Adrenal gland (tissue), 12 donors: Measurements from ENCODE around the gene CIB2. TPM values are rescaled to one million over a fixed set of nuclear protein-coding genes. Genes with fewer than 3 reads are reported as not detected.

Experiments
- DNase-seq, 7 donors: peaks; one replicate each; pipeline ENCODE4 v3.0.0-alpha.2; 2019 to 2020
- H3K27ac ChIP-seq, 5 donors: fragments of 200-600 bp; sonication (generic) in 4 of 5; 1 replicate in 3 of 5; 2 replicates in 2 of 5; pipeline versions ENCODE4 v1.5.1 to v1.8.0; 2016 to 2020; ENCODE audit warnings: mild to moderate bottlenecking in 1 of 5
- H3K27me3 ChIP-seq: fragments of 200-600 bp; 2 replicates; pipeline ENCODE4 v1.8.0; 2021
- H3K36me3 ChIP-seq, 2 donors: fragments of 200-600 bp; replicated peaks in 1 of 2; 1 replicate in 1 of 2; 2 replicates in 1 of 2; pipeline versions ENCODE4 v1.5.1 to v1.8.0; 2018 to 2022
- H3K4me1 ChIP-seq, 2 donors: fragments of 200-600 bp; replicated peaks in 1 of 2; 1 replicate in 1 of 2; 2 replicates in 1 of 2; pipeline versions ENCODE4 v1.5.1 to v1.8.0; 2018 to 2021
- H3K4me3 ChIP-seq, 4 donors: fragments of 200-600 bp; sonication (generic) in 3 of 4; one replicate each; pipeline ENCODE4 v1.5.1; 2016 to 2018
- H3K9me3 ChIP-seq, 3 donors: fragments of 200-600 bp; sonication (generic) in 1 of 3; replicated peaks in 1 of 3; 1 replicate in 2 of 3; 2 replicates in 1 of 3; pipeline versions ENCODE4 v1.5.1 to v1.8.0; 2016 to 2021
- CTCF ChIP-seq, 6 experiments: fragments of 450-650 bp in 4 of 6; fragments of 200-600 bp in 2 of 6; sonication (generic) in 1 of 6; IDR thresholded peaks; 1 replicate in 5 of 6; 2 replicates in 1 of 6; pipeline versions ENCODE4 v1.5.1 to v1.8.0; 2016 to 2021; ENCODE audit warnings: antibody characterized with exemption in 6 of 6, mild to moderate bottlenecking in 2 of 6, moderate library complexity in 1 of 6
- POLR2A ChIP-seq, 2 donors: fragments of 450-650 bp; IDR thresholded peaks; one replicate each; pipeline ENCODE4 v1.6.1; 2017; ENCODE audit warnings: antibody characterized with exemption in 2 of 2, mild to moderate bottlenecking in 2 of 2, moderate library complexity in 1 of 2
- WGBS, 4 donors: extraction: QIAGEN DNeasy Blood & Tissue Kit in 2 of 4; methylation state at CpG; one replicate each; pipeline versions ENCODE4 v1.1.5 to v1.1.7; 2013 to 2017; 5-methylcytosine and 5-hydroxymethylcytosine counted together
- intact Hi-C, 2 donors: fragments of 100-400 bp; cut with DNase I; formaldehyde crosslinking; loops; one replicate each; pipeline versions ENCODE4 v1.14.1 to v1.15.0; 2022 to 2023
- polyA plus RNA-seq, 3 donors: library from polyadenylated mRNA; stranded (reverse); fragments of 200-250 nt in 2 of 3; fragments of 350-450 nt in 1 of 3; fragmentation: Illumina TruSeq in 1 of 3; extraction: RNeasy Lipid Tissue Mini Kit (QIAGEN cat#74804) in 1 of 3; gene quantifications; one replicate each; pipeline ENCODE4 v1.2.3, GENCODE V29; 2013 to 2014
- total RNA-seq, 9 donors: library from RNA; depleted of rRNA in 4 of 9; stranded (reverse); fragments of >200 nt in 4 of 9; fragments of 120-200 nt in 1 of 9; fragmentation: NEBNext Ultra II Directional in 1 of 9; extraction: Animal tissue kit (Norgen Biotek cat#: 25700) in 1 of 9; gene quantifications; one replicate each; pipeline versions ENCODE4 v1.1.0 to v1.2.4, GENCODE V29; 2013 to 2023
- donor health status: healthy with polysubstance abuse.
- donor health status: Bipolar disorder and iron deficiency.
- donor health status: DM: yes; HTN: yes; CAD: no.
- donor health status: DM: no; HTN: no; CAD: no.
- donor health status: DM: no; HTN: no; CAD: no.
- donor health status: DM: yes; HTN: yes; CAD: no.

The CIB2 gene
- total and polyA plus RNA-seq, 12 donors = 4.4 to 37.8 (median 19.7) TPM

DNA sequence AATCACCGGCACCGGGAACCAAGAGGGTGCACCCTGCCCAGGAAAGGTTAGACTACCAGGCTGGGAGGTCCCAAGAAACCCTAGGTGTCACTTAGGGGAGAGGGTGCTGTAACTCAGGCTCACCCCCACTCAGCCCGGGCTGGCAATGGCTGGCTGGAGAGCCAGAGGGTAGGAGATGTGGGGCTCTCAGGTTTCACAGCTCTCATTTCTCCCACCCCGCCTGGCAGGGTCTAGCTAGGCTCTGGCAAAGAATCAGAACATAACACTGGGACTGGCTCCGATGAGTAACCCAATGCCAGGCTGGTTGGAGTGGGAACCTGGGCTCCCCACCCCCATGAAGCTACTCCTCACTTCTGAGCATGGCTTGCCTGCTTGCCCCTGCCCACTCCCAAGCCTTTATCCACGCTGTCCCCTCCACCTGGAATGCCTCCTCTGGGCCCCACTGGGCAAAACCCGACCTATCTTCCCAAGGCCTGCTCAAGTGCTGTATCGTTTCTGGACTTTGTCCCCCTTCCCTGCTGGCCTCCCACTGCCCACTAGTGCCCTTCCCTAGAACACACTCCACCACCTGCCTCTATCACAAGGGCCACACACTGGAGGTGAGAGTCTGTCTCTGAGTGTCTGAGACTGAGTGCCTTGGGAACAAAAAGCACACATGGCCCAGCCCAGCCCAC is 2.0 kb downstream of the CIB2 start:
- H3K36me3 ChIP-seq = no peaks in the 10 kb centered on the region
- DNase-seq = peak in 5 of 7 donors; percentile 39 to 58 (median 49)
- WGBS, 4 donors = 68 to 82% (median 74%) methylated on average over 6 to 8 of the region's 8 CpGs
- intact Hi-C loops = loop anchor here in 1 of 2 donors (5.0 kb wide), 1 partner anchor 113 kb away; no protein-coding TSS in a partner anchor
- H3K27me3 ChIP-seq = no peaks in the 10 kb centered on the region
- H3K4me3 ChIP-seq = no peak overlapping the region
- no peaks in the 10 kb centered on the region for H3K9me3 ChIP-seq
- no peak for TF ChIP-seq CTCF (IDR thresholded peaks at IDR 0.05)
- TF ChIP-seq POLR2A (IDR thresholded peaks at IDR 0.05) = no peak
- peaks cover 7 to 9% of the 10 kb centered on the region in 2 donors for H3K4me1 ChIP-seq
- H3K27ac ChIP-seq = peak overlapping the region in 1 of 5 donors; percentile 52

- no peaks in the 10 kb centered on the region for H3K36me3 ChIP-seq
- peaks cover 7 to 9% of the 10 kb centered on the region in 2 donors for H3K4me1 ChIP-seq
- H3K9me3 ChIP-seq = no peaks in the 10 kb centered on the region
- no peak for TF ChIP-seq CTCF (IDR thresholded peaks at IDR 0.05)
- no peaks in the 10 kb centered on the region for H3K27me3 ChIP-seq
- no peak for DNase-seq
- H3K27ac ChIP-seq = no peak overlapping the region
- intact Hi-C loops = loop anchor here in 1 of 2 donors (5.0 kb wide), 1 partner anchor 114 kb away; no protein-coding TSS in a partner anchor
- WGBS, 4 donors = 89 to 95% (median 92%) methylated on average over 2 of the region's 2 CpGs
- H3K4me3 ChIP-seq = no peak overlapping the region
Observed at GRCh38 chr15:78127882-78128281, 3.4 kb downstream of the CIB2 start.

- TF ChIP-seq CTCF (IDR thresholded peaks at IDR 0.05) (no peak), POLR2A (IDR thresholded peaks at IDR 0.05) (no peak)
- no peak for DNase-seq
- 87 to 96% (median 94%) methylated on average over 2 to 3 of the region's 3 CpGs for WGBS, 4 donors
- Histone ChIP-seq H3K4me1 (no peaks in the 10 kb centered on the region), H3K36me3 (no peaks in the 10 kb centered on the region), H3K9me3 (no peaks in the 10 kb centered on the region), H3K27ac (no peak overlapping the region), H3K4me3 (no peak overlapping the region), H3K27me3 (no peaks in the 10 kb centered on the region)
- intact Hi-C loops = loop anchor here in 1 of 2 donors (5.0 kb wide), 1 partner anchor 117 kb away; no protein-coding TSS in a partner anchor
Observed at GRCh38 chr15:78125267-78125666, 6.0 kb downstream of the CIB2 start.

DNA sequence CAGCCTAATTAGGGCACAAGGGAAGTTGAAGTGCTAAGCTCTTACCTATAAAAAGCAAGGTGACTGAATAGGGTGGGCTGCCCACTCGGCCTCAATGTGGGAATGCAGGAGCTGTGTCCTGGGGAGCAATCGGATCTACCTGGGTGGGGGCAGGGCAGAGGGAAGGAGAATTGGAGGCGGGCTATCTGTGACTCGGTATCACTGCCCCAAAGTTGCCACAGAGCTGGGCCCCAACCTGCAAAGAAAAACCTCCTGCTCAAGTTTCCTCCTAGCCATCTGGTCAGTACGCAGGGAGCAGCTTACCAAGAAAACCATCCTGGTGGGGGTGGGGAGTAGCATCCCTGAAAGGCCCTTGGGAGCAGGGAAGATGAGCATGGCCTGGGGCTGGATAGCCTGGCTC is 10.7 kb downstream of the CIB2 start:
- no peaks in the 10 kb centered on the region for H3K9me3 ChIP-seq
- H3K36me3 ChIP-seq = no peaks in the 10 kb centered on the region
- 83 to 87% (median 85%) methylated on average over 4 to 5 of the region's 5 CpGs for WGBS, 4 donors
- intact Hi-C loops = no loop called here
- TF ChIP-seq POLR2A (IDR thresholded peaks at IDR 0.05) (no peak), CTCF (IDR thresholded peaks at IDR 0.05) (no peak)
- no peak overlapping the region for H3K27ac ChIP-seq
- DNase-seq = no peak
- H3K4me3 ChIP-seq = no peak overlapping the region
- H3K4me1 ChIP-seq = no peaks in the 10 kb centered on the region
- H3K27me3 ChIP-seq = no peaks in the 10 kb centered on the region
